ENCODE results near the gene CISD3. TPM values are rescaled to one million over a fixed set of nuclear protein-coding genes. Genes with fewer than 3 reads are reported as not detected.

CISD3 gene
- total RNA-seq, 4 donors from 2014 or later, result 10.0 to 25.8 (median 13.3) TPM

DNA sequence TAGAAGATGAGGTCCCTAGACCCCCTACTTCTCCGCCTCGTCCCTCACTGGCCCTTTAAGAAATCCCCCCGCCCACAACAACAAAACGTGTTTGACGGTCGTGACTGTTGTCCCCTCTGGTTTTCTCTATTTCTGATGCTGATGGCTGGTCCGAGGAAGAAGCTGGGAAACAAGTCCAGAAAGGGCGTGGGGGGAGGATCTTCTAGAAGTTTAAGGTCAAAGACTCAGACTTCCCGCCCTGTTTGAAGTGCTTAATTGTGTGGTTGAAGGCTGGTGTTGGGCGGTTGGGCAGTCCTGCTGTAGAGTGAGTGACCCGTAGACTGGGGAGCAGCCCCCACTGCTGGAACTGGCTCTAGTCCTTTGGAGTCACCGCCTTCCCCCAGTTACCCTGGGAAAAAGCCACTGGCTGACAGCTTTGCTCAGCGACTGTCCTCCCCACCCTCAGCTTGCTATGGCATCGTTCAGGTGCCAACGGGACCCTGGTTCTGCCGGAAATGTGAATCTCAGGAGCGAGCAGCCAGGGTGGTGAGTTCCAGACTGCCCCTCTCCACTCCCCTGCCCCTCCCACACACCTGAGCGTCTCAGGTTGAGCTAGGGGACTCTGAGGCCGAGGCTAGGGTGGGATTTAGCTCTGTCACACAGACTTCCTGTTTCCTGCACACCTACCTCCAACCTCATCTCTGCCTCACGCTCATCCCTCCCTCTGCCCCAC, 23.5 kb upstream of the CISD3 start:
- DNase-seq (no peak), ATAC-seq (no peak)
- H3K36me3 ChIP-seq, result peaks cover 0 to 16% of the 10 kb centered on the region in 2 donors
- peak overlapping the region; percentile 71 to 93 (median 76) for H3K4me3 ChIP-seq
- in situ Hi-C loops (cut with MboI; ENCODE audit: low sequenced_read_pairs in 4 of 4) (no loop called here), intact Hi-C loops (cut with DNase I; ENCODE audit: low total_unique reads) (loop anchor here (5.0 kb wide), 1 partner anchor 91 kb away; the partner anchor contains the start of gene PIP4K2B)
- H3K9me3 ChIP-seq, result no peaks in the 10 kb centered on the region
- peak overlapping the region; percentile 96 to 100 (median 98) for H3K27ac ChIP-seq
- H3K4me1 ChIP-seq, result peaks cover 50% of the 10 kb centered on the region in 2 donors
- no peak for TF ChIP-seq CTCF (IDR thresholded peaks at IDR 0.05 in 4 of 5, conservative IDR thresholded peaks at IDR 0.05 in 1 of 5)
- TF ChIP-seq POLR2A (IDR thresholded peaks at IDR 0.05), result no peak
- H3K27me3 ChIP-seq, result no peaks in the 10 kb centered on the region

DNA sequence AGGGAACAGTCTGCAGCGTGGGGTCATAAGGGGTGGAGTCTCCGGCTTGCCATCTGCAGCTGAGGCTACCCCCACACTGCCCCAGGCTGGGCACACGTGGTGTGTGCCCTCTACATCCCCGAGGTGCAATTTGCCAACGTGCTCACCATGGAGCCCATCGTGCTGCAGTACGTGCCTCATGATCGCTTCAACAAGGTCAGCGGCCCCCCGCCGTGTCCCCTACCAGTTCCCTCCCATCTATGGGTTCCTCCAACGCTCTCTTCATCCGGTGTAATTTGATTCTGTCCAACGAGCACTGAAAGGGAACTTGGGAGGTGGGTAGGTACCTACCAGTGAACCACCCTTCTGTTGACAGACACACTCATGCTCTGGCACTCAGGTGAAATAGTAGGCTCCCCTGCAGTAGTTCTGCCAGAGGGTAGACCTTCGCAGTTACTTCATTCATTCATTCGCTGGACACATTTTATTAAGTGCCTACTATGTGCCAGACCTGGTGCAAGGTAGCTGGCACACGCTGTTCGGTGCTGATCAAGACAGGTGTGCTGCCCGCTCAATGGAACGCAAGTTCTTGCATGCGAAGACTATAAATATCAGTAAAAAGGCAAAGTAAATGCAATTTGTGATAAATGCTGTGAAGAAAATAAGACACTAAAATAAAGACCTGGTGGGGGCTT, 22.3 kb upstream of the CISD3 start:
- Histone ChIP-seq H3K27me3 (no peaks in the 10 kb centered on the region), H3K4me3 (no peak overlapping the region), H3K27ac (peak overlapping the region in 3 of 4 donors; percentile 96 to 100 (median 100)), H3K36me3 (peaks cover 0 to 28% of the 10 kb centered on the region in 2 donors), H3K9me3 (no peaks in the 10 kb centered on the region), H3K4me1 (peaks cover 60 to 61% of the 10 kb centered on the region in 2 donors)
- TF ChIP-seq POLR2A (IDR thresholded peaks at IDR 0.05), result no peak
- no peak for TF ChIP-seq CTCF (IDR thresholded peaks at IDR 0.05 in 4 of 5, conservative IDR thresholded peaks at IDR 0.05 in 1 of 5)
- in situ Hi-C loops (cut with MboI; ENCODE audit: low sequenced_read_pairs in 4 of 4) (no loop called here), intact Hi-C loops (cut with DNase I; ENCODE audit: low total_unique reads) (loop anchor here (5.0 kb wide), 1 partner anchor 89 kb away; the partner anchor contains the start of gene PIP4K2B)
- ATAC-seq (no peak), DNase-seq (no peak)

DNA sequence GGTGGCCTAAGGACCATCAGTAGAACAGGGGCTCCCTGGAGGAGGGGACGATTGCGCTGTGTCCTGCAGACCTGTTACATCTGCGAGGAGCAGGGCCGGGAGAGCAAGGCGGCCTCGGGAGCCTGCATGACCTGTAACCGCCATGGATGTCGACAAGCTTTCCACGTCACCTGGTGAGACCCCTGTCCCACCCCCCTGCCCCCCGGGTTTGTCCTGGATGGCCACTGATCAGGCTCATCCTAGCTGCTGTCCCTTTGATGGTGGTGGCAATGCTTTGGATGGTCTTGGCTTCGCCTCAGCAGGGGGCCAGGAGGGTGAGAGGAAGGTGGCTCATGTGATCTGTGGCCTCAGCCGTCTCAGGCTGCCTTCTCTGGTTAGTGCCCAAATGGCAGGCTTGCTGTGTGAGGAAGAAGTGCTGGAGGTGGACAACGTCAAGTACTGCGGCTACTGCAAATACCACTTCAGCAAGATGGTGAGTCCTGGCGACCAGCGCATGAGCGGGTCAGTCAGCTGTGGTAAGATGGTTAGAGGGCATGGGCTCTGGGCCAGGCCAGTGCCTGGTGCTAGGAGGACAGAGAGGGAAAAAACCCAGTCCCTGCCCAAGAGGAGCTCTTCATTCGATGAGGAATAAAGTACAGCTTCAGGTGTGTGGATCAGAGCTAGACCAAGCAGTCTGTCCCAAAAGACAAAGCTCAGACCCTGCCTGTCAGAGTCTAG, 20.9 kb upstream of the CISD3 start:
- Histone ChIP-seq H3K27me3 (no peaks in the 10 kb centered on the region), H3K9me3 (no peaks in the 10 kb centered on the region), H3K36me3 (peaks cover 0 to 40% of the 10 kb centered on the region in 2 donors), H3K27ac (peak overlapping the region; percentile 66 to 100 (median 84)), H3K4me3 (no peak overlapping the region), H3K4me1 (peaks cover 59 to 61% of the 10 kb centered on the region in 2 donors)
- no peak for TF ChIP-seq CTCF (IDR thresholded peaks at IDR 0.05 in 4 of 5, conservative IDR thresholded peaks at IDR 0.05 in 1 of 5)
- no peak for TF ChIP-seq POLR2A (IDR thresholded peaks at IDR 0.05)
- in situ Hi-C loops (cut with MboI; ENCODE audit: low sequenced_read_pairs in 4 of 4) (no loop called here), intact Hi-C loops (cut with DNase I; ENCODE audit: low total_unique reads) (loop anchor here (5.0 kb wide), 1 partner anchor 88 kb away; the partner anchor contains the start of gene PIP4K2B)
- ATAC-seq, result no peak
- no peak for DNase-seq

DNA sequence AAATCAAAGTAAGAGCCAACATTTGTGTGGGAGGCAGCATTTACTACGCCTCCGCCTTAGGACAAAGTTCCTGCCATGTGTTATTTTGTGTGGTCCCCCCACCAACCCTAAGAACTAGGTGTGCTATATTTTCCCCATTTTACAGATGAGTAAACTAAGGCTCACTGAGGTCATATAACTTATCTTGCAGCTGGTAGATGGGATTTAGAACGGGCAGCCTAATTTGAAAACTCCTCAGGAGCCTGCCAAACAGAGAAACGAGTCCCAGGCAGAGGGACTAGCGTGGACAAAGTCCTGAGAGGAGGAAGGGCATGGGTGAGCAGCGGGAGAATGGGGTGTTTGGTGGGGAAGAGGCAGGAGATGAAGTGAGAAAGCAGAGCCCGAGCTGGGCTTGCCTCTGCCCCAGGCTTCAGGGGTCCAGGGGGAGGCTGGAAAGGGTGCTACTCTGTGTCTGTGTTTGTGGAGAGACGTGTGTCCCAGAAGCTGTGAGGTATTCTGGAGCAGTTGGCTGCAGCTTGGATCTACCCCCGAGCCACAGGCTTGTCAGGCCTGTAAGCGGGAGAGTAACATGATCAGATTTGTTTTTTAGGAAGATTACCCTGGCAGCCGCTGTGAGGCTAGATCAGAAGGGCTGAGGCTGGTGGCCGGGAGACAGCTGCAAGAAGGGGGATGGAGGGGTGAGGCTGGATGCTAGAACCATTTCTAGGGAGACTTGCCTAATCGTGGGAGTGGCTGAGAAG, 20.1 kb upstream of the CISD3 start:
- Histone ChIP-seq H3K27me3 (no peaks in the 10 kb centered on the region), H3K4me1 (peaks cover 59 to 61% of the 10 kb centered on the region in 2 donors), H3K36me3 (peaks cover 0 to 45% of the 10 kb centered on the region in 2 donors), H3K4me3 (no peak overlapping the region), H3K9me3 (no peaks in the 10 kb centered on the region), H3K27ac (peak overlapping the region; percentile 66 to 100 (median 84))
- DNase-seq (peak; percentile 78 to 82), ATAC-seq (peak; percentile 67 to 69)
- intact Hi-C loops (cut with DNase I; ENCODE audit: low total_unique reads), result loop anchor here (5.0 kb wide), 1 partner anchor 87 kb away; the partner anchor contains the start of gene PIP4K2B
- in situ Hi-C loops (cut with MboI; ENCODE audit: low sequenced_read_pairs in 4 of 4), result no loop called here
- no peak for TF ChIP-seq CTCF (IDR thresholded peaks at IDR 0.05 in 4 of 5, conservative IDR thresholded peaks at IDR 0.05 in 1 of 5)
- TF ChIP-seq POLR2A (IDR thresholded peaks at IDR 0.05), result peak; percentile 23 to 63

Data from gastrocnemius medialis (tissue), 4 donors.